Measurements from ENCODE around the gene IGFALS. TPM values are rescaled to one million over a fixed set of nuclear protein-coding genes. Genes with fewer than 3 reads are reported as not detected.

Gene IGFALS
- total and polyA plus RNA-seq, 2 of the 4 experiments (the other 2 are of a cell fraction) = not detected

- no peak overlapping the region for H2AFZ ChIP-seq (replicated peaks; ENCODE audit: low read length, poor library complexity)
- H3K27ac ChIP-seq (ENCODE audit: insufficient read depth, low read length) = no peak overlapping the region
- no peak overlapping the region for H4K91ac ChIP-seq (ENCODE audit: insufficient read depth, low read depth, low read length)
- dilution Hi-C loops (cut with HindIII; ENCODE audit: low sequenced_read_pairs, unreplicated experiment) (no loop called here), intact Hi-C loops (cut with micrococcal nuclease) (no loop called here), in situ Hi-C loops (cut with MboI; ENCODE audit: low sequenced_read_pairs) (no loop called here)
- H2BK5ac ChIP-seq (ENCODE audit: low read depth, low read length, poor library complexity, severe bottlenecking) = no peak overlapping the region
- no peaks in the 10 kb centered on the region for H3K79me1 ChIP-seq (ENCODE audit: low read depth in 1 of 2, low read length in 2 of 2)
- H3K4ac ChIP-seq (ENCODE audit: low read depth, low read length) = no peak overlapping the region
- no peak overlapping the region for H2AK9ac ChIP-seq (replicated peaks; ENCODE audit: low read depth, low read length, poor library complexity)
- H3K56ac ChIP-seq (ENCODE audit: extremely low read depth, insufficient read depth, low read length) = no peak overlapping the region
- H2BK15ac ChIP-seq (ENCODE audit: low read depth, low read length) = no peak overlapping the region
- no peaks in the 10 kb centered on the region for H3K27me3 ChIP-seq (ENCODE audit: control insufficient read depth, insufficient read depth, low read length)
- H3K9me3 ChIP-seq (ENCODE audit: control insufficient read depth, insufficient read depth, low read length) = peaks cover 5% of the 10 kb centered on the region; the same call in 1 of the 2 replicates
- H2BK20ac ChIP-seq (ENCODE audit: low read depth, low read length) = no peak overlapping the region
- no peak overlapping the region for H4K5ac ChIP-seq (ENCODE audit: low read depth, low read length)
- no TSS peak for BruUV-seq (replicated peaks)
- ATAC-seq (ENCODE audit: low read depth) (no peak), DNase-seq (no peak)
- no peak overlapping the region for H2BK120ac ChIP-seq (ENCODE audit: low read depth, low read length)
- no peak overlapping the region for H3K18ac ChIP-seq (ENCODE audit: low read depth, low read length)
- no peak overlapping the region for H3K14ac ChIP-seq (replicated peaks; ENCODE audit: low read depth, low read length)
- no peak overlapping the region for H4K8ac ChIP-seq (ENCODE audit: low read depth in 2 of 2, low read length in 2 of 2)
- no peak overlapping the region for H3K4me3 ChIP-seq (ENCODE audit: insufficient read depth, low read depth, low read length)
- no peaks in the 10 kb centered on the region for H3K4me1 ChIP-seq (ENCODE audit: control insufficient read depth, insufficient read depth, low read length)
- H3K36me3 ChIP-seq (ENCODE audit: control insufficient read depth, insufficient read depth, low read length) = no peaks in the 10 kb centered on the region
- no peaks in the 10 kb centered on the region for H3K9me1 ChIP-seq (ENCODE audit: insufficient read depth, low read length)
- TF ChIP-seq USF2 (IDR thresholded peaks at IDR 0.05; ENCODE audit: low read depth, low read length) (no peak), BHLHE40 (IDR thresholded peaks at IDR 0.05; ENCODE audit: low read depth, low read length) (no peak), ELK1 (IDR thresholded peaks at IDR 0.05; ENCODE audit: borderline replicate concordance, low read depth, low read length) (no peak), CTCF (conservative IDR thresholded peaks at IDR 0.05; ENCODE audit: low read depth, low read length) (no peak), FOS (IDR thresholded peaks at IDR 0.05; ENCODE audit: low read depth, low read length) (no peak), POLR2A (IDR thresholded peaks at IDR 0.05; ENCODE audit: low read depth, low read length) (no peak), MXI1 (IDR thresholded peaks at IDR 0.05; ENCODE audit: borderline replicate concordance, low read depth, low read length) (no peak), CHD1 (IDR thresholded peaks at IDR 0.05; ENCODE audit: low read depth, low read length) (no peak), NFE2L2 (IDR thresholded peaks at IDR 0.05; ENCODE audit: low read depth, low read length) (no peak), RCOR1 (IDR thresholded peaks at IDR 0.05; ENCODE audit: insufficient replicate concordance, low read length) (no peak), RAD21 (IDR thresholded peaks at IDR 0.05; ENCODE audit: low read length) (no peak)
- H3K4me2 ChIP-seq (ENCODE audit: low read depth, low read length) = no peak overlapping the region
- H2AK5ac ChIP-seq (ENCODE audit: low read depth, low read length) = no peak overlapping the region
- no CpG with 5 or more reads among the region's 10 CpGs for WGBS, 2 experiments (ENCODE audit: extremely low coverage in 2 of 2, insufficient read length in 1 of 2)
- H4K20me1 ChIP-seq (ENCODE audit: insufficient read depth, low read length) = no peaks in the 10 kb centered on the region
- ChIA-PET CTCF (no interaction called here), POLR2A (ENCODE audit: unreplicated experiment) (no interaction called here)
- H3K23ac ChIP-seq (ENCODE audit: low read depth, low read length) = no peak overlapping the region
- no peak overlapping the region for H3K9ac ChIP-seq (ENCODE audit: low read depth, low read length)
Observed at GRCh38 chr16:1800701-1801100, 7.2 kb upstream of the IGFALS start.
